D721Med (cell line): ENCODE measurements around the gene P2RX2.
A peak's percentile ranks its signal among the peaks of the same experiment; 100 is the strongest.

Source experiments
- DNase-seq: peaks from one replicate; pipeline ENCODE4 v3.0.0; 2011; ENCODE audit warnings: low spot score; ENCODE audit not compliant: insufficient read length
- FAIRE-seq: peaks from 2 replicates; lab custom pipeline; 2011; peaks lifted over from hg19 to GRCh38; lab: Jason Lieb, UNC
- TF ChIP-seq, protein P1 (sequence below): IDR thresholded peaks from 2 replicates; pipeline ENCODE4 v1.5.1; 2012; ENCODE audit warnings: mild to moderate bottlenecking, control low read depth; ENCODE audit not compliant: insufficient read depth; ENCODE audit errors: missing control alignments

P2RX2 gene

DNA sequence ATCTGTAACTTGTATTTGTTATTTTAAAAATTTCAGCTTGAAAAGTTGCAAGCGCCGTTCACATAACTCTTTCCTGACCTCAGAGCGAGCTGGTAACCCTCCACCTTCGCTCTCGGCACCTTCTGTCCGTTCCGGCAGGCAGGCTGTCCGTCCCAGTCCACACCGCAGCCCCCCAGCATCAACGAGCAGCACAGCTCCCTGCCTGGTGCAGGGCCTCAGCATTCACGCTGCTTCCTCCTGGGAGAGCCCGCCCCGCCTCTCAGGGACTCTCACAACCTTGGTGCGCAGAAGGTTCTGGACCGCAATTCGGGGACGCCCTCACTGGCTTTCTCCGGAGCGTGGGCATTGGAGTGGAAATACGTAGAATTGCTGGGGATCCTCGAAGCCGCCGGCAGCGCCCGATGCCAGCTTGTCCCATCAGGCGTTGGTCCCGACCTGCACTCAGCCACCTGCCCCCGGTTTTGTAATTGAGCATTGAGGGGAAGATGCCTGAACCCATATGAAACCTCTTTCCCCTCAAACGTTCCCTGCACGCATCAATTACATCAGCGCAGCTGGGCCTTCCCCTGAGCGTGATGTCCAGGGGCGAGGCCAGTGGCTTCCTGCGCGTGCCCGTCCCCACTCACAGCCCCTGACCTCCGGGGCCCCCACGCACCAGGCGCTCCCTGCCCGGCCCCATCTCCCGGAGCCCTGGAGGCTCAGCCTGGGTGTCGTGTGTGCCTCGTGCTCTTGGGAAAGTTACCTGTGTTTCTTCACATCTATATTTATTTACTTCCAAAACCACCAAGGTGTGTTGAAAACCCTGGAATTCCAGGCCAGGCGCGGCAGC, 27.3 kb upstream of the P2RX2 start:
- DNase-seq (no peak), FAIRE-seq (no peak)
- TF ChIP-seq, protein P1, sequence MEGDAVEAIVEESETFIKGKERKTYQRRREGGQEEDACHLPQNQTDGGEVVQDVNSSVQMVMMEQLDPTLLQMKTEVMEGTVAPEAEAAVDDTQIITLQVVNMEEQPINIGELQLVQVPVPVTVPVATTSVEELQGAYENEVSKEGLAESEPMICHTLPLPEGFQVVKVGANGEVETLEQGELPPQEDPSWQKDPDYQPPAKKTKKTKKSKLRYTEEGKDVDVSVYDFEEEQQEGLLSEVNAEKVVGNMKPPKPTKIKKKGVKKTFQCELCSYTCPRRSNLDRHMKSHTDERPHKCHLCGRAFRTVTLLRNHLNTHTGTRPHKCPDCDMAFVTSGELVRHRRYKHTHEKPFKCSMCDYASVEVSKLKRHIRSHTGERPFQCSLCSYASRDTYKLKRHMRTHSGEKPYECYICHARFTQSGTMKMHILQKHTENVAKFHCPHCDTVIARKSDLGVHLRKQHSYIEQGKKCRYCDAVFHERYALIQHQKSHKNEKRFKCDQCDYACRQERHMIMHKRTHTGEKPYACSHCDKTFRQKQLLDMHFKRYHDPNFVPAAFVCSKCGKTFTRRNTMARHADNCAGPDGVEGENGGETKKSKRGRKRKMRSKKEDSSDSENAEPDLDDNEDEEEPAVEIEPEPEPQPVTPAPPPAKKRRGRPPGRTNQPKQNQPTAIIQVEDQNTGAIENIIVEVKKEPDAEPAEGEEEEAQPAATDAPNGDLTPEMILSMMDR: no peak

DNA sequence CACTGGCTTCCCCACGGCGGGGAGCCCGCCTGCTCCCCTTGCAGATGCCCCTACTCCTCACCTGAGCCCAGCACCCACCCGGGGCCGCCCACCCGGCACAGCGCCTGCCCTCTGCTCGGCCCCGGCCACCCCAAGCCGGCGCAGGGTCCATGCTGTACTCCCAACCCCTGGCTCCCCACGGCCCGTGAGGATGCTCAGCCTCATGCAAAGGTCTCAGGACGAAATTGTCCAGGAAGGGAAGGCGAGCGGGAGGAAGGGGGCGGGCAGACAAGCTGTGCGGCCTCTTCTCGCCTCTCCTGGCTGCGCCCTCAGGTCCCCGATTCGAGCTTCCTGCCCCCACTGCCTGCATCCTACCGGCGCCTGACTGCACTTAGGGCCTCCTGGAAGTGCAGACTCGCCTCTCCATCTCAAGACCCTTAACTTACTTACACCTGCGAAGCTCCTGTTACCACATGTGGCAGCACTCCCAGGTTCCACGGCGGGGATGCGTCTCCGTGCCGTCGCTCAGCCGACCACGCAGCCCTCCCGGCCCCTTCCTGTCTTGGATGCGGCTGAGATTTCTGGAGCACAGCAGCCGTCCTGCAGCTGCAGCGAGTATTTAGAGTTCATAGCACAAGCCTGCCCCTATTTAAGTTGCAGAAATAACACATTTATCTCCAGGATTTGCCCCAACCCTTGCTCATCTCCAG, 26.1 kb upstream of the P2RX2 start:
- DNase-seq (no peak), FAIRE-seq (no peak)
- TF ChIP-seq, protein P1: no peak

DNA sequence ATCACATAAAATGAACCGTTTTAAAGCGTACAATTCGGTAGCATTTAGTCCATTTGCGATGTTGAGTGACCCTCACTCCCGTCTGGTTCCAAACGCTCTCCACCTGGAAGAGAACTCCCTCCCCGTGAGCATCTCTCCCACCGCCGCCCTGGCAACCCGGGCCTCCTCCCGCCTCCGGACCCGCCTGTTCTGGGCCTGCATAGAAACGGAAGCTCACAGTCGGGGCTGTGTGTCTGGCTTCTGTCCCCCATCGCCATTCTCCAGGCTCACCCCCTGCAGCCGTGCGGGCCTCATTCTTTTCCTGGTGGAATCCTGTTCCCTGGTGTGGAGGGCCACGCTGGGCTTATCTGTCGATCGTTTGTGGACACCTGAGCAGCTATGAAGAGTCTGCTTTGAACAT, 25.5 kb upstream of the P2RX2 start:
- DNase-seq (no peak), FAIRE-seq (no peak)
- TF ChIP-seq, protein P1: no peak

DNA sequence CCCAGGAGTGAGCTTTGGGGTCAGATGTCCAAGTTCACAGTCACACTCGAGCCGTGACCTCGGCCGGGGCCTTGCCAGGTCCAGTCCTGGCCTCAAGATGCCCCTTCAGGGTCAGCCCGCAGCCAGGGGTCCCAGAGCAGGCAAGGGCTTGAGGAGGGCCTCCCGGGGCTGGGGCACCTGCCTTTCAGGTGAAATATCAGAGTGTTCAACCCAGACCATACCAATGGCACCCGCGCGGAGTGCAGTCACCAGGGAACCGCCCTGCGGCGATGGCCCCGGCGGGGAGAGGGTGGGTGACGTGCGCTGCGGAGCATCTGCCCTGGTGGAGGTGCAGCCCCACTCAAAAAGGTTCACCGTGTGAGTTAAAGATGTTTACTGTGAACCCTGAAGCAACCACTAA, 25.1 kb upstream of the P2RX2 start:
- TF ChIP-seq, protein P1: no peak
- FAIRE-seq: no peak
- no peak for DNase-seq

DNA sequence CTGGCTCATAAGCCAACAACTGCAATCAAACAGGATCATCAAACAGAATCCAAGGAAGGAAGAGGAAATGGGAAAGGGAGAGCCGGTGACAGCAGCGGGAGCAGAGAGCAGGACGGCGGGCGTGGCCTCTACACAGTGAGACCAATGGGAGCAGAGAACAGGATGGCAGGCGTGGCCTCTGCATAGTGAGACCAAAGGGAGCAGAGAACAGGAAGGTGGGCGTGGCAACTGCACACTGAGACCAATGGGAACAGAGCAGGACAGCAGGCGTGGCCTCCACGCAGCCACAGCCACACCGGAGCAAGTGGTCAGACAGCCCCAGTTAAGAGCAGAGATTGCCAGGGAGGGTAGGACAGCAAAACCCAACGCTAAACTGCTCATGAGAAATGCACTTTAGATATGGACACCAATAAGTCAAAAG, 24.6 kb upstream of the P2RX2 start:
- DNase-seq (peak; percentile 89), FAIRE-seq (peak; percentile 95)
- TF ChIP-seq, protein P1: no peak

DNA sequence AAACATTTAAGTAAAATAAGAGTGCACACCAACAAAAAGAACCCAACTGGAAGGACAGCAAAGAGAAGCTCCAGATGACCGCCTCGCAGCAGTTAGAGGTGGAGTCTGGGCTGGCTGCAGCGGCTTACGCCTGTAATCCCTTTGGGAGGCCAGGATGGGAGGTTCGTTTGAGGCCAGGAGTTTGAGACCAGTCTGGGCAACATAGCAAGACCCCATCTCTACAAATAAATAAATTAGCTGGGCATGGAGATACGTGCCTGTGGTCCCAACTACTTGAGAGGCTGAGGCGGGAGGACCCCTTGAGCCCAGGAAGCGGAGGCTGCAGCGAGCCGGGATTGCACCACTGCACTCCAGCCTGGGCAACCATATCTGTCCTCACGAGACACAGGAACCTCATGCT, 23.4 kb upstream of the P2RX2 start:
- FAIRE-seq: no peak
- TF ChIP-seq, protein P1: no peak

DNA sequence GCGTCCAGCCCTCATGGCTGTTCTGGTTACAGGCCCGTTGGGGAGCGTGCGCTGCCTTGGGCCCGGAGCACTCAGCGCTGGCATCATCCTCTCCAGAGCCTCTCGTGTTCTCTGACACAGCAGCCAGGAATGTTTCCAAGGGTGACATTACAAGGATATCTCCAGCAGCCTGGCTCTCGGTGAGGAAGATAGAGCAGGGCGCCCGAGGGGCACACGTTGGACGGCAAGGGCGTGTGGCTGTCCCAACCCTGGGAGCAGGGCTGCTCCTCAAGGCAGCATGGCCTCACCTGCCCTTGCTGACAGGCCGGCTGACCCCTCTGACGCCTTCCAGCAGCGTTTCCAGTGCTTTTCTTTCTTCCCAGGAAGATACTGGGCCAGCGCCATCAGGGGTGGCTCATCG, 22.6 kb upstream of the P2RX2 start:
- no peak for FAIRE-seq

More for the DNA sequence above, 23.4 kb upstream of the P2RX2 start:
- DNase-seq: no peak

More for the DNA sequence above, 22.6 kb upstream of the P2RX2 start:
- no peak for DNase-seq
- TF ChIP-seq, protein P1: no peak
